Skeletal muscle tissue (tissue), 4 donors: ENCODE results near the gene MLXIPL. TPM values are rescaled to one million over a fixed set of nuclear protein-coding genes. Genes with fewer than 3 reads are reported as not detected.

Experiments used
- H3K27ac ChIP-seq: one replicate; pipeline ENCODE4 v1.7.0; 2013; ENCODE audit warnings: mild to moderate bottlenecking, low read depth, low read length, inconsistent platforms
- H3K27me3 ChIP-seq, 3 donors: one replicate each; pipeline ENCODE4 v1.7.0; 2013; ENCODE audit warnings: low read length in 3 of 3; ENCODE audit not compliant: control insufficient read depth in 3 of 3, insufficient read depth in 3 of 3
- H3K36me3 ChIP-seq, 3 donors: one replicate each; pipeline ENCODE4 v1.7.0; 2013; ENCODE audit warnings: low read length in 3 of 3; ENCODE audit not compliant: control insufficient read depth in 3 of 3, insufficient read depth in 3 of 3
- H3K4me1 ChIP-seq, 3 donors: one replicate each; pipeline ENCODE4 v1.7.0; 2013; ENCODE audit warnings: low read length in 3 of 3, mild to moderate bottlenecking in 3 of 3; ENCODE audit not compliant: control insufficient read depth in 3 of 3, insufficient read depth in 3 of 3
- H3K4me3 ChIP-seq, 3 donors: one replicate each; pipeline ENCODE4 v1.7.0; 2013; ENCODE audit warnings: low read length in 3 of 3
- H3K9ac ChIP-seq, 3 donors: one replicate each; pipeline ENCODE4 v1.7.0; 2013; ENCODE audit warnings: low read length in 3 of 3, mild to moderate bottlenecking in 3 of 3, moderate library complexity in 2 of 3, low read depth in 1 of 3
- H3K9me3 ChIP-seq, 3 donors: one replicate each; pipeline ENCODE4 v1.7.0; 2013; ENCODE audit warnings: low read length in 3 of 3; ENCODE audit not compliant: control insufficient read depth in 3 of 3
- total RNA-seq: library from RNA; depleted of rRNA; stranded (reverse); fragments of >200 nt; gene quantifications from one replicate; pipeline ENCODE4 v1.2.3, GENCODE V29; 2014
- donor health status: Osteomylitis.

MLXIPL gene, protein sequence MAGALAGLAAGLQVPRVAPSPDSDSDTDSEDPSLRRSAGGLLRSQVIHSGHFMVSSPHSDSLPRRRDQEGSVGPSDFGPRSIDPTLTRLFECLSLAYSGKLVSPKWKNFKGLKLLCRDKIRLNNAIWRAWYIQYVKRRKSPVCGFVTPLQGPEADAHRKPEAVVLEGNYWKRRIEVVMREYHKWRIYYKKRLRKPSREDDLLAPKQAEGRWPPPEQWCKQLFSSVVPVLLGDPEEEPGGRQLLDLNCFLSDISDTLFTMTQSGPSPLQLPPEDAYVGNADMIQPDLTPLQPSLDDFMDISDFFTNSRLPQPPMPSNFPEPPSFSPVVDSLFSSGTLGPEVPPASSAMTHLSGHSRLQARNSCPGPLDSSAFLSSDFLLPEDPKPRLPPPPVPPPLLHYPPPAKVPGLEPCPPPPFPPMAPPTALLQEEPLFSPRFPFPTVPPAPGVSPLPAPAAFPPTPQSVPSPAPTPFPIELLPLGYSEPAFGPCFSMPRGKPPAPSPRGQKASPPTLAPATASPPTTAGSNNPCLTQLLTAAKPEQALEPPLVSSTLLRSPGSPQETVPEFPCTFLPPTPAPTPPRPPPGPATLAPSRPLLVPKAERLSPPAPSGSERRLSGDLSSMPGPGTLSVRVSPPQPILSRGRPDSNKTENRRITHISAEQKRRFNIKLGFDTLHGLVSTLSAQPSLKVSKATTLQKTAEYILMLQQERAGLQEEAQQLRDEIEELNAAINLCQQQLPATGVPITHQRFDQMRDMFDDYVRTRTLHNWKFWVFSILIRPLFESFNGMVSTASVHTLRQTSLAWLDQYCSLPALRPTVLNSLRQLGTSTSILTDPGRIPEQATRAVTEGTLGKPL
- total RNA-seq: 1.6 TPM

DNA sequence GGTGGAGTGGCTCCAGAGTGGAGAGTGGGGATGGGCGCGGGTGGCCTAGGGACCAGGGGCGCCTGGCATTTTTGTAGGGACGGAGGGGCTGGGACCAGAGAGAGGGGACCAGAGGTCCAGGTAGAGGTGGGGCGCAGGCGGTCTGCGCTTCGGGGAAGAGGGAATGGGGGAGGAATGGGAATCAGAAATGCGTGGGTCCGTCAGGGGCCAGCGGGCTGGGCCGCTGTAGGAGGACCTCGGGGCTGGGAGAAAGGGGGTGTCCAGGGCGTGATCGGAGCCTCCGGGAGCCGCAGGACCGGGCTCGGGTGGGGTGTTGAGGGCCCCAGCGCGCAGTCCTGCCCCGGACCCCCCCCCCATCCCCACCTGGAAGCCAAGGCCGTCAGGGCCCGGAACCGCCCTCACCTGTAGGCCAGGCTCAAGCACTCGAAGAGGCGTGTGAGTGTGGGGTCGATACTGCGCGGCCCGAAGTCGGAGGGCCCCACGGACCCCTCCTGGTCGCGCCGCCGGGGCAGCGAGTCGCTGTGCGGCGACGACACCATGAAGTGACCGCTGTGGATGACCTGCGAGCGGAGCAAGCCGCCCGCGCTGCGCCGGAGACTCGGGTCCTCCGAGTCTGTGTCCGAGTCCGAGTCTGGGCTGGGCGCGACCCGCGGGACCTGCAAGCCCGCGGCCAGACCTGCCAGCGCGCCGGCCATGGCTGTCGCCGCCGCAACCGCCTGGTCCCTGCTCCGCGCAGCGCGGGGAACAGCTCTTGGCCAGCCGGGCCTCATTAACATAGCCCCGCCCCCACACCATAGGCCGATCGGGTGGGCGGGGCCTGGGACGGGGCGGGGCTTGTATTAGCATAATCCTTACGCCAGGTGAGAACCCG lies at the start of gene MLXIPL:
TSS of gene MLXIPL (minus strand) at position 725 of the 871 bp plus-strand sequence. CDS start at position 695, 30 bp downstream.
- Histone ChIP-seq H3K9ac (peak within 1 kb of the TSS; percentile 79 to 95 (median 83)), H3K4me3 (peak within 1 kb of the TSS; percentile 75 to 89 (median 78)), H3K27me3 (peaks cover 16 to 19% (median 17%) of the 10 kb centered on the region in 3 donors), H3K4me1 (peaks cover 13 to 19% (median 14%) of the 10 kb centered on the region in 3 donors), H3K9me3 (no peaks in the 10 kb centered on the region), H3K36me3 (no peaks in the 10 kb centered on the region), H3K27ac (no peak within 1 kb of the TSS)

DNA sequence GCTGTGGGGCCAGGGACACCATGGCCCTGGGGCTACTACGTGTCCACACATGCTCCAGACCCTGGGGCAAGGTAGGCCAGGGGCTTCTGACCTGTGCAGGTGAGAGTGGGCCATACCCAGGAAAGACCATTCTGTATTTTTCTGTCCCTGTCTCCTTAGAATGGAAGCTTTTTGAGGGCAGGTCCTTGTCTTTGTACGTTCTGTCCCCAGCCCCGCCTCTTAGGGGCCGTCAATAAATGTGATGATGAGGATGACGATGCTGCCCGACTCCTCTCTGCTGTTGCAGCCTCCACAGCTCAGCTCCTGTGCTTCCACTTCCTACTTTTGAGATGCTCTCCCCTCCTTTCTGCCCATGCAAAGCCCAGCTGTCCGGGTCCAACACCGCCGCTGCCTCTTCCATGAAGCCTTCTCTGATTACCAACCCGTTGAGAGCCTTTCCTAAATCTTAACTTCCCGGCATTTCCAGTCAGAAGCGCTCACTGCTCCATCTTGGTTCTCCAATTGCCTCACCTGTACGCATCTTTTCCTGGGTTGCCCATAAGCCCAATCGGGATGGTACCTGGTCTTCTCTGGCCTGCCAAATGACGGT lies 47.6 kb upstream of the MLXIPL start:
- Histone ChIP-seq H3K4me1 (peaks cover 5 to 10% (median 7%) of the 10 kb centered on the region in 3 donors), H3K9me3 (no peaks in the 10 kb centered on the region), H3K27me3 (no peaks in the 10 kb centered on the region), H3K36me3 (no peaks in the 10 kb centered on the region), H3K27ac (no peak overlapping the region), H3K9ac (no peak overlapping the region), H3K4me3 (no peak overlapping the region)

DNA sequence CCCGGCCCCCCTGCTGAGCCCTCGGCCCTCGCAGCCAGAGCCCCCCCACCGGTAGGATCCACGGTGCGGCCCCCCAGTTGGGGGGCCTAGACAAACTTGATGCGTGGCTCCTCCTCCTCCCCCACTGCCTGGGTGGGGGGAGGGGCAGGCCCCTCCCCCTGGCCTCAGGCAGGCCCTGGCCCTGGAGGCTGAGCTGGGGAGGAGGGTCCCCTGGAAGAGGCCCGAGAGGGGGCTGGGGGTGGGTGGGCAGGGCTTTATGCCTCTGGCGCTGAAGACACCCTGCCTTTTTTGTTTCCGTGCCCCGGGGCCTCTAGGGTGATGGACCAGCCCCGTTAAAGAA lies 47.0 kb upstream of the MLXIPL start:
- no peak overlapping the region for H3K27ac ChIP-seq
- H3K4me3 ChIP-seq: no peak overlapping the region
- no peaks in the 10 kb centered on the region for H3K9me3 ChIP-seq
- no peaks in the 10 kb centered on the region for H3K36me3 ChIP-seq
- H3K4me1 ChIP-seq: peaks cover 5 to 10% (median 7%) of the 10 kb centered on the region in 3 donors
- no peaks in the 10 kb centered on the region for H3K27me3 ChIP-seq
- H3K9ac ChIP-seq: no peak overlapping the region

DNA sequence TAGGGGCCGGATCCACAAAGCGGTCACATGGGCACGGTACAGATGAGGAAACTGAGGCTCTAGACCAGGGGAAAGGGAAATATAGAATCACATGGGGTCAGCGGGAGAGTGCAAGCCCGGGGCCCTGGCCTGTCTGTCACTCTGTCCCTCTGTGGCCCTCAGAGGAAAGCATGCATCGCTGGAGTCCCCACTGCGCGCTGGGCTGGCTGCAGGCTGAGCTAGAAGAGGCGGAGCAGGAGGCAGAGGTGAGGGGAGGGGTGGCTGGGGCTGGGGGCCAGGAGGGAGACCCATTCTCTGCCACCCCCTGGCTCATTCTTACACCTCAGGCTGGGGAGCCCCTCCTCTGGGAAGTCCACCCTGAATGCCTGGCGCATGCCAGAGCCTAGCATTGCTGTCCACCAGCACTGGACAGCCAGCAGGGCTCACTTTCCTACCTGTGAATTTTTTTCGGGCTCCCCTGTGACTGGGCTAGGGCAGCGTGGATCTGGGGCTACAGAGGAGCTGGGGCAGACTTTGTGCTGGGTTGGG lies 45.6 kb upstream of the MLXIPL start:
- Histone ChIP-seq H3K4me3 (no peak overlapping the region), H3K27ac (no peak overlapping the region), H3K36me3 (no peaks in the 10 kb centered on the region), H3K4me1 (peaks cover 5 to 10% (median 7%) of the 10 kb centered on the region in 3 donors), H3K27me3 (no peaks in the 10 kb centered on the region), H3K9ac (no peak overlapping the region), H3K9me3 (no peaks in the 10 kb centered on the region)

DNA sequence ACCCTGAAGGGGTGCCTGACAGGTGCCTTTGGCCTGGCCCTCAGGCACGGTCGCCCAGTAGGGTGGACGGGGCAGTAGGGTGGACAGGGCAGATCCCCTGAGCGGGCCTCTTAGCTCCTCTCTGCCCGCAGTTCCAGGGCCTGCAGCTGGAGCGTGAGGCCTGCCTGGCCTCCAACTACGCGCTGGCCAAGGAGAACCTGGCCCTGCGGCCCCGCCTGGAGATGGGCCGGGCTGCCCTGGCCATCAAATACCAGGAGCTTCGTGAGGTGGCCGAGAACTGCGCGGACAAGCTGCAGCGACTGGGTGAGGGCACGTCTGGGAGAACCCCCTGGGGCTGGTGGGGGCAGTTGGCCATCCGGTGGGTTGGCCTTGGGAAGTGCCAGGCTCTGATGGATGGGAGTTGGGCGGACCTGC lies 45.0 kb upstream of the MLXIPL start:
- peaks cover 5 to 10% (median 7%) of the 10 kb centered on the region in 3 donors for H3K4me1 ChIP-seq
- H3K36me3 ChIP-seq: no peaks in the 10 kb centered on the region
- H3K27ac ChIP-seq: no peak overlapping the region
- H3K9ac ChIP-seq: no peak overlapping the region
- H3K9me3 ChIP-seq: no peaks in the 10 kb centered on the region
- H3K4me3 ChIP-seq: no peak overlapping the region
- H3K27me3 ChIP-seq: no peaks in the 10 kb centered on the region

DNA sequence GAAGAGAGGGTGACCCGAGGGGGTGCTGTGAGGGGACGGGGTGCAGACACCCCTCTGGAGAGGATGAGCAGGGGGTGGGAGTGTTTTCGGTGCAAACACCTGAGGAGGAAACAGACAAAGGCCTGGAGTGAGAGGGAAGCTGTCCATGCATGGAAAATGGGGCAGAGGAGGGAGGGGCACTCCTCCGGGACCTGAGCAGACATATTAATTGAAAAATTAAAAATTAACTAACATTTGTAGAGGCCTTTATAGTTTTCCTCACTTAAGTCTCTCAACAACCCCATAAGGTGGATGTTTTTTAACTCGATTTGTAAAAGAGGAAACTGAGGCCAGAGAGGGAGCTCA lies 44.5 kb upstream of the MLXIPL start:
- H3K4me1 ChIP-seq: peaks cover 5 to 10% (median 7%) of the 10 kb centered on the region in 3 donors
- H3K9me3 ChIP-seq: no peaks in the 10 kb centered on the region
- H3K27me3 ChIP-seq: no peaks in the 10 kb centered on the region
- peak overlapping the region in 2 of 3 donors; percentile 67 to 74 for H3K9ac ChIP-seq
- H3K4me3 ChIP-seq: peak overlapping the region; percentile 64 to 68 (median 67)
- H3K36me3 ChIP-seq: no peaks in the 10 kb centered on the region
- no peak overlapping the region for H3K27ac ChIP-seq

DNA sequence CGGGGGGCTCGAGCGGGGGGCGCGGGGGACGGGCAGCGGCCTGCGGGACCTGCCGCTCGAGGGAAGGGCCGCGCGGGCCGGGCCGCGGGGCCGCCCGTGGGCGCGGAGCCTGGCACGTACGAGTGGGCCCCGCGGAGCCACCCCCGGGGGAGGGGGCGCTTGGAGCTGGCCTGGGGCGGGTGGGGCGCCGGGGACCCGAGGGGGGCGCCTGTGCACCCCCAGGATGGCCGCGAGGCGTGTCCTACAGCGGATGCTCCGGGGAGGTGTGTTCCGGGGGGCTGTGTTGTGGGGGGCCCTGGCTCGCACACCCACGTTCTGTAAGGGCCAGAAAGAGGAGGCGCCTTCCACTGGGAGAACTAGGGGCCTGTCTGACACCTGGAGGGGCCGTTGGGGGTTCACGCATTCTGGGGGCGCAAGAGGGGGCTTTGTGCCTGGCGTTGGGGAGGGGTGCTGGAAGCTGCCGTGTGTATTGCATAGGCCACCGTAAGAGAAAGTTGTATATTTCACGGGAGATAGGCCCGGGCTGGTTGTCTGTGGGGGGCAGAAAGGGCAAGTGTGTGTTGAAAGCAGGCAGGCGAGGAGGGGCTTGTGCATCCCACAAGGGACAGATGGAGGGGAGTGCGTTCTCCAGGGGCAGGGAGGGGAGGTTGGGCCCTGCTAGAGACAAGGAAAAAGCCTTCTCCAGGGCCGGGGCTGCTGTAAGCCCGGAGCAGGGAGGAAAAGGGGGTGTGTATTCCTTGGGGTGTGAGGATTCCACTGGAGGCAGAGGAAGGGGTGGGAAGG lies 44.0 kb upstream of the MLXIPL start:
- Histone ChIP-seq H3K4me3 (peak overlapping the region; percentile 64 to 68 (median 67)), H3K27me3 (no peaks in the 10 kb centered on the region), H3K9me3 (peaks cover 0 to 1% (median 0%) of the 10 kb centered on the region in 3 donors), H3K4me1 (peaks cover 5 to 10% (median 7%) of the 10 kb centered on the region in 3 donors), H3K9ac (peak overlapping the region; percentile 67 to 74 (median 70)), H3K27ac (no peak overlapping the region), H3K36me3 (no peaks in the 10 kb centered on the region)

DNA sequence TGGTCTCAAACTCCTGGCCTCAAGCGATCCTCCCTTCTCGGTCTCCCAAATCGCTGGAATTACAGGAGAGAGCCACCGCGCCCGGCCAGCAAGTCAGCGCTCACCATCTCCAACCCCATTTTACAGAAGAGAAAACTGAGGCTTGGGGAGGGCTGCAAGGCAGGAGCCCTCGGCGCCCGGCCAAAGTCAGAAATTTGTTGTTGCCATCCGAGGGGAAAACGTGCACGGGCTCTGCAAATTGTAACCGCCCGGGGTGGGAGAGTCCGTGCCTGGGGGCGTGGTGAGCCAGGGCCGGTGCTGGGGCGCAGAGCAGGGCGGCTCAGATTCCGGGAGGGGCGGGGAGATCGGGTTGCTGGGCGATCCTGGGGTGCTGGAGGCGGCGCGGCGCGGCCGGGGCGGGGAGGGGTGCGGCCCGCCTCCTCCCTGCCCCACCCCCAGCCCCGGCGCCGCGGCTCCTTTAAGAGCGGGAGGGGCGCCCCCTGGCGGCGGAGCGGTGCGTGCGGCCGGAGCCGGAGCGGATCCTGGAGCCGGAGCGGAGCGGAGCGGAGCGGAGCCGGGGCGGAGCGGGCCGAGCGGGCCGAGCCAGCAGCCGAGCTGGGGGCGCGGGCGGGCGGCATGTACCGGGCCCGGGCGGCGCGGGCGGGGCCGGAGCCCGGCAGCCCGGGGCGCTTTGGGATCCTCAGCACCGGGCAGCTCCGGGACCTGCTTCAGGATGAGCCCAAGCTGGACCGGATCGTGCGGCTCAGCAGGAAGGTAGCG lies 43.2 kb upstream of the MLXIPL start, which contains the start of gene VPS37D:
TSS of gene VPS37D (plus strand) at position 488 of the 759 bp plus-strand sequence. CDS start at position 616, 128 bp downstream.
- Histone ChIP-seq H3K9ac (peak within 1 kb of the TSS; percentile 67 to 74 (median 70)), H3K36me3 (no peaks in the 10 kb centered on the region), H3K9me3 (peaks cover 0 to 7% (median 0%) of the 10 kb centered on the region in 3 donors), H3K4me3 (peak within 1 kb of the TSS; percentile 64 to 68 (median 67)), H3K27ac (no peak within 1 kb of the TSS), H3K27me3 (no peaks in the 10 kb centered on the region), H3K4me1 (peaks cover 5 to 10% (median 7%) of the 10 kb centered on the region in 3 donors)
